DMS 273 (cell line): ENCODE measurements around the gene DEFB128.

Experiments used
- DNase-seq: peaks from one replicate; lab custom pipeline; 2025; ENCODE audit not compliant: unreplicated experiment; lab: John Stamatoyannopoulos, UW

Gene DEFB128

DNA sequence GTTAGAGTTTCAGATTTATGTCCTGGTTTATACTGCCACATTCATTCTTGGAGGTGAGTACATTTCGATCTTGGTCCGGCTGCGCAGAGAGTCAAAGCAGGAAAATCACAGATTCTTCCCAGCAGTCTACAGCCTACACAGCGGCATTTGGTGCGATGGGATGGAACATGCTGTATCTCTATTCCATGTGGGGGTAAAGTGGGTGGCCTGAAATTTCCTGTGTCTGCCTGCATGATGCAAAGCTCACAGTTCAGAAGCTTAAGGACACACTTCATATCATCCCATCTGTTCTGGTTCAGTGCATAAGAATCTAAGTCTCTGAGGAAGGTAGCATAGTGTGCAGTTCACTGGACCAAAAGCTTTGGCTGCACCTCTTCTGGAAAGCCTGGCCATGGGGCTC is 32.4 kb downstream of the DEFB128 start, which contains the start of gene DEFB127:
DEFB127 (plus strand) TSS at position 301 of the 400 bp plus-strand sequence; CDS start at position 392, 91 bp downstream.
- no peak for DNase-seq

DNA sequence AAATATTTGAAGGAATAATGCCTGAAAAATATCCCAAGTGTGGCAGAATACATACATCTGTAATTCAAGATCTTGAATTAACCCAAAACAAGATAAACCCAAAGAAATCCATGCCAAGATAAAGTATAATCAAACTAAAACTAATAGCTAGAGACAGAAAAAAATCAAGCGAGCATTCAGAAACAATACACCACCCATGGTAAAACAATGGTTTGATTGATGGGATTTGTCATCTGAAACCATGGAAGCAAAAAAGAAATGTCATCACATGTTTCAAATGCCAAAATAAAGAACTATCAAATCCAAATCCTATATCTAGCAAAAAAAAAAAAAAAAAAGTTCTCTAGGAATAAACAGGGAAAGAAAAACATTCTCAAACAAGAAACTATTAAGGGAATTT is 37.4 kb downstream of the DEFB128 start:
- no peak for DNase-seq

DNA sequence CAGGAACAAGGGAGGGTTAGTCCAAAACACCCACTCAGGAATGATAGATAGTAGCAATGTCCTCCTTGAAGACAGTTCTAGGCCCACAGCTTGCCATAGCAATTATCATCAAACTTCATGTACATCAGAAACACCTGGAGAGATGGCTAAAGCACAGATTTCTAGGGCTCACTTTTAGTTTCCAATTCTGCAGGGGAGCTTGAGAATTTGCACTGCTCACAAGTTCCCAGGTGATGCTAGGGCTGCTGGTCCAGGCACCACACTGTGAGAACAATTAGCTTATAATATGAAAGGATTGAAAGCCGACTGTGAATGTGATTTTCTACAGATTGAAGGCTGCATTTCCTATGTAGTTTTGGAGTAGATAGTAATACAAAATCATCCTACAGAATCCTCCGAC is 43.6 kb downstream of the DEFB128 start:
- DNase-seq: no peak

DNA sequence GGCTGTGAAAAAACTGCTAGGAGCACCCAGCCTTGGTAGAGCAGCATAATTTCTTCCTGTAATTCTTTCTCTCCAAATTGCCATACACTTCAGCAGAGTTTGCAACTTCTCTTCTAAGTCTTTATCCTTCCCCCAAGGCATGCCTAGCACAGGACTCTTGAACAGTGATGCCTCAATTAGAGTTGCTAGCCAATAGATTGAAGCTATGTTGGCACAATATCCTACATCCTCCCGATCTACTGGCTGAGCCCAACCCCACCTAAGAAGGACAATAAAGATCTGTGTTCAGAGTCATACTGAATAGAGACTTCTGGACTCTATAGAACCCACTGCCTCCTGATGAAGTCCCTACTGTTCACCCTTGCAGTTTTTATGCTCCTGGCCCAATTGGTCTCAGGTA is 47.2 kb downstream of the DEFB128 start, which contains the start of gene DEFB126:
DEFB126 (plus strand) TSS at position 301 of the 400 bp plus-strand sequence; CDS start at position 340, 39 bp downstream.
- DNase-seq: no peak
